HFFc6 (cell line): ENCODE measurements around the gene CSK. TPM values are rescaled to one million over a fixed set of nuclear protein-coding genes. Genes with fewer than 3 reads are reported as not detected.
A peak's percentile ranks its signal among the peaks of the same experiment; 100 is the strongest.

Experiments
- DNase-seq: peaks from one replicate; pipeline ENCODE4 v3.0.0-alpha.2; 2018
- H3K27ac Mint-ChIP-seq: 2 replicates; pipeline ENCODE4 v1.8.0; 2020; ENCODE audit warnings: mild to moderate bottlenecking, mixed read lengths
- H3K27me3 Mint-ChIP-seq: 2 replicates; pipeline ENCODE4 v1.8.0; 2021; ENCODE audit warnings: mild to moderate bottlenecking, moderate library complexity, mixed read lengths; ENCODE audit not compliant: insufficient read depth
- H3K36me3 Mint-ChIP-seq: 2 replicates; pipeline ENCODE4 v1.8.0; 2021; ENCODE audit warnings: low read depth, mixed read lengths
- H3K4me1 Mint-ChIP-seq: 2 replicates; pipeline ENCODE4 v1.8.0; 2020; ENCODE audit warnings: low read depth, mixed read lengths
- H3K4me3 Mint-ChIP-seq: 2 replicates; pipeline ENCODE4 v1.8.0; 2020; ENCODE audit warnings: mild to moderate bottlenecking, moderate library complexity, mixed read lengths
- H3K9me3 Mint-ChIP-seq: 2 replicates; pipeline ENCODE4 v1.8.0; 2020; ENCODE audit warnings: mild to moderate bottlenecking, mixed read lengths
- CTCF ChIP-seq: fragments of 200-600 bp; sonication (generic); IDR thresholded peaks from 2 replicates; pipeline ENCODE4 v1.5.0; 2021; ENCODE audit warnings: antibody characterized with exemption, mild to moderate bottlenecking
- total RNA-seq, 6 experiments: library from RNA; stranded (reverse); fragmentation: NEBNext Ultra II Directional; extraction: Animal tissue kit (Norgen Biotek cat#: 25700); gene quantifications; 2 replicates in 1 of 6; 3 replicates in 5 of 6; pipeline ENCODE4 v1.2.3, GENCODE V29; 2021

The CSK gene
- total RNA-seq, 6 experiments from 2014 or later, result 48.8 to 59.0 (median 53.3) TPM

- DNase-seq, result peak; percentile 75
- Mint-ChIP-seq H3K4me1 (peaks cover 12% of the 10 kb centered on the region), H3K36me3 (no peaks in the 10 kb centered on the region), H3K27me3 (peaks cover 7% of the 10 kb centered on the region), H3K4me3 (no peak overlapping the region), H3K27ac (no peak overlapping the region), H3K9me3 (no peaks in the 10 kb centered on the region)
- TF ChIP-seq CTCF, result no peak
These were observed 29.3 kb upstream of the CSK start for GRCh38 chr15:74752531-74752930.

- H3K4me1 Mint-ChIP-seq, result peaks cover 12% of the 10 kb centered on the region
- no peak for DNase-seq
- no peaks in the 10 kb centered on the region for H3K36me3 Mint-ChIP-seq
- no peak for TF ChIP-seq CTCF
- no peak overlapping the region for H3K4me3 Mint-ChIP-seq
- peaks cover 17% of the 10 kb centered on the region for H3K27me3 Mint-ChIP-seq
- H3K27ac Mint-ChIP-seq, result no peak overlapping the region
- H3K9me3 Mint-ChIP-seq, result no peaks in the 10 kb centered on the region
These were observed 27.2 kb upstream of the CSK start for GRCh38 chr15:74754593-74755215.

- DNase-seq, result no peak
- no peak overlapping the region for H3K4me3 Mint-ChIP-seq
- H3K27me3 Mint-ChIP-seq, result peaks cover 23% of the 10 kb centered on the region
- no peak overlapping the region for H3K27ac Mint-ChIP-seq
- no peaks in the 10 kb centered on the region for H3K36me3 Mint-ChIP-seq
- no peaks in the 10 kb centered on the region for H3K9me3 Mint-ChIP-seq
- H3K4me1 Mint-ChIP-seq, result no peaks in the 10 kb centered on the region
- TF ChIP-seq CTCF, result no peak
These were observed 23.1 kb upstream of the CSK start for GRCh38 chr15:74758736-74759135.

- DNase-seq, result no peak
These were observed 19.1 kb upstream of the CSK start for GRCh38 chr15:74762791-74763150.

GRCh38 chr15:74763416-74763815 lies 18.5 kb upstream of the CSK start:
- DNase-seq, result no peak
- Mint-ChIP-seq H3K4me1 (peaks cover under 1% of the 10 kb centered on the region; the same call in 1 of the 2 replicates), H3K9me3 (no peaks in the 10 kb centered on the region), H3K36me3 (no peaks in the 10 kb centered on the region), H3K27me3 (peaks cover 23% of the 10 kb centered on the region), H3K27ac (no peak overlapping the region), H3K4me3 (no peak overlapping the region)
- no peak for TF ChIP-seq CTCF

More at GRCh38 chr15:74762791-74763150, 19.1 kb upstream of the CSK start:
- Mint-ChIP-seq H3K27ac (no peak overlapping the region), H3K4me3 (no peak overlapping the region), H3K36me3 (no peaks in the 10 kb centered on the region), H3K27me3 (peaks cover 23% of the 10 kb centered on the region), H3K4me1 (no peaks in the 10 kb centered on the region), H3K9me3 (no peaks in the 10 kb centered on the region)
- no peak for TF ChIP-seq CTCF
